C1 segment of cervical spinal cord (tissue), 14 donors: ENCODE results near the gene PHLPP1.
"Not testable (repeated sequence)": the region's sequence is repeated elsewhere in the genome, so short reads cannot be mapped to it uniquely, and the experiment has no call there.

ENCODE experiments used
- DNase-seq, 14 donors: peaks; one replicate each; lab custom pipeline; 2025; lab: John Stamatoyannopoulos, UW

Gene PHLPP1

DNA sequence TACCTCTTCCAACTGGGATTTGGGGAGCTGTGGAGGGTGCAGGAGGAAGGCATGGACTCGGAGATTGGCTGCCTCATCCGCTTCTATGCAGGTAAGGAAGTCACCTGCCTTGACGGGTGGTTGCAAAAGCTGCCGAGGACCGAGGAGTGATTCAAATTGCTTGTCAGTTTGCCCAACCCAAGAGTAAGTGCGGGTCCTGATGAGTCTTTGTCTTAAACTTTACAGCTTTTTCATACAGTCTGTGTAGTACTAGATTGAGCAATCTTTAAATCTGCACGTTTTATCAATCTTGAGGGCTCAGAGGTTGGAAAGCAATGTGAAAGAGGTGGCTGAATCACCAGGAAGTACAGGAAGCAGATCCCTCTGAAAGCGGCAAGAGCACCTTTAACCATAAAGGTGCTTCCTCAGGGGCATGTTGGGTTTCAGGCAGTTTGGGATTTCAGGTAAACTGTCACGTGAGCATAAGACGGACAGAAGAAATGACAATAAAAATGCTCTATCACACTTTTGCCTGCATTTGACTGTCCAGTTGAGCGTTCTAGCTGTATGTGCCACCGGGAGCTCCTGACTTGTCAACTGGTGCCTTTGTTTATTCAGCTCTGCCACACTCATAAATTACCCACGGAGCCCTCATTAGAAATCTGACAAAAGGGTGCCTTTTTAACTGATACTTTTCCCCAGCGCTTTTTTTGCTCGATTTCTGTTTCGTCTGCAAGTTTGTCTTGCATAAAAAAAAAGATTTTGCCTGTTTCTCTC is 2.0 kb downstream of the PHLPP1 start:
- DNase-seq = peak in 13 of 14 donors; percentile 1 to 61 (median 39)

DNA sequence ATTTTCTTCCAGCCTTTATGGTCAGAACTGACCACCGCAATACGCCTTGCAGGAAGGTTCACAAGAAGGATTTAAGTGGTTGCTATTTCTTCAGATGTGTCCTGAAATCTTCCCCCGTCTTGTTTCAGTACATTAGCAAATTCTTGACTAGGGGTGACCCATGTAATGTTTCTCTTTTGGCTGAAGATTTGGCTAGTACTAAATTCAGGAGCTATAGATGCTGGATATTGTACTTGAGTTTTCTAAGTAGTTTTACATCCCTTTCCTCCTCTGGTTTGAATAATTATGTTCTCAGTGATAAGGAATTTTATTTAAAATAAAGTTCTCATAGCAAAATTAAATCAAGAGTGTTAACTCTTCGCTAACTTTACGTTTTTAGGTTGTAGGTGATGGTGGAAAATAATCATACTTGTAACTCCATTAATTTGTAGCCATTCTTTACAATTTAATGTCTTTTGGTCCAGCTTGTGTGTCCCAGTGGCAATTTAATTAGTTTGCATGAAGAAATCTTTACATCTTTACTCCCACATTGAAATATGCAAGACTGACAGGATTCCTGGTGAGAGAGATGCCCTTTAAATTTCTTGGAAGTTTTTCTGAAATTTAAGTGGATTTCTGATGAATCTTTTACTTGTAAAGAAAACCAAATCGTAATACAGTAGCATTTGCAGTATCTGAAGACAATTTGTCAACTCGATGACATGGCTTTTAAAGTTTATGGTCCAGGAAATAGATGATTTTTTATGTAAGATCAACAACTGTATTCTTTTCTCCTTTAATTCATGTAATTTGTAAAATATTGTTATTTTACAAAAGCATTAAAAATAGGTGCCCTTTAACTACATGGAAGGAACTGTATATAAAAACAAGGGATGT is 2.8 kb downstream of the PHLPP1 start:
- no peak for DNase-seq

DNA sequence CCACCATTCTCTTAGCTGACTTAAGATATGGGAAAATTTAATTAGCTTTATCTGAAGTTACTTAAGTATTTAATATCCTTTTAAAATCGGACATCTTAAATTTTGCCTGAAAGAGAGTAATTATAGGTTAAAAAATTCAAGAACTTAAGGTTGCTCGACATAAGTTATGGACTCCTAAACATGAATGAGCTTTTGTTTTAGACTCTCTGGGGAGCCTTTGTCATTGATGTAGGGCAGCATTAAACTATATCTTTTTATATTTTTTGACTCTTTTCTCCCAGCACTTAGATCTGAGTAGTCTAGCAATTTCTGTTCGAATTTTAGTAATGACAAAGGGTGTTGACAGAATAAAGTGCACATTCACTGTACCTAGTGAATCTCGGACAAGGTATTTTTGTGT is 4.7 kb downstream of the PHLPP1 start:
- DNase-seq = no peak

DNA sequence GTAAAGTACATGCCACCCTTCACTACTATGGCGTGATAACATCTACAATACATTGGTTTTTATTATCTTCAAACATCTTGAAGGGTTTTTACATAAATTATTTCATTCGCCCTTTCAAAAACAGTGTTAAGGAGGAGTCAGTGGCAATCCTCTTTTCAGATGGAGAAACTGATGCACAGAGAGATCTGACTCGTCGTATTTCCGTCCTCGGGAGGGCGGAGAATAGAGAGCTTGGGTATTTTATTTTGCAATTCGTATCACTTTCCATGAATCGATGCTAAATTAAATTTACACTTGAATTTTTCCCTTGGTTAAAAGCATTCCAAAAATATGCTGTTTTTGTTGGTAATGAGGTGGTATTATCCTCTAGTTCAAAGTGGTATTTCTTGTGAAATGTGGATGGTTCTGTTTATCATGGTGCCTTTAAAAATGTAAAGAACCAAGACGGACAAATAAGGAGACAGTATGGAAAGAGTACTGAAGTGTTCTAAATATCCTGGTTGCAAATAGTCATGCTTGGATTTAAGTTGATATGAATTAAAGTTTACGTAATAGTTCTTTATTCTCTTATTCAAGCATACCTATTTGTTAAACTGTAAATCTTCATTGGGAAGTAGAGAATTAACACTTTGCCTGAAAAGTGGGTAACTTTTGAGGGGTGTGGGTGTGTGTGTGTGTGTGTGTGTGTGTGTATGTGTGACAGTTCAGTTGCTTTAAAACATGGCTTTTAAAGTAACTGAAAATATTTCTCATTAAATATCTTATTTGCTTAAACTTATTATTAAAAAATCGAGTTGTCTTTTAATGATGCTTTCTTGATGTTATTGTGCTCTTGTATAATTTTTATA is 5.6 kb downstream of the PHLPP1 start:
- no peak for DNase-seq

DNA sequence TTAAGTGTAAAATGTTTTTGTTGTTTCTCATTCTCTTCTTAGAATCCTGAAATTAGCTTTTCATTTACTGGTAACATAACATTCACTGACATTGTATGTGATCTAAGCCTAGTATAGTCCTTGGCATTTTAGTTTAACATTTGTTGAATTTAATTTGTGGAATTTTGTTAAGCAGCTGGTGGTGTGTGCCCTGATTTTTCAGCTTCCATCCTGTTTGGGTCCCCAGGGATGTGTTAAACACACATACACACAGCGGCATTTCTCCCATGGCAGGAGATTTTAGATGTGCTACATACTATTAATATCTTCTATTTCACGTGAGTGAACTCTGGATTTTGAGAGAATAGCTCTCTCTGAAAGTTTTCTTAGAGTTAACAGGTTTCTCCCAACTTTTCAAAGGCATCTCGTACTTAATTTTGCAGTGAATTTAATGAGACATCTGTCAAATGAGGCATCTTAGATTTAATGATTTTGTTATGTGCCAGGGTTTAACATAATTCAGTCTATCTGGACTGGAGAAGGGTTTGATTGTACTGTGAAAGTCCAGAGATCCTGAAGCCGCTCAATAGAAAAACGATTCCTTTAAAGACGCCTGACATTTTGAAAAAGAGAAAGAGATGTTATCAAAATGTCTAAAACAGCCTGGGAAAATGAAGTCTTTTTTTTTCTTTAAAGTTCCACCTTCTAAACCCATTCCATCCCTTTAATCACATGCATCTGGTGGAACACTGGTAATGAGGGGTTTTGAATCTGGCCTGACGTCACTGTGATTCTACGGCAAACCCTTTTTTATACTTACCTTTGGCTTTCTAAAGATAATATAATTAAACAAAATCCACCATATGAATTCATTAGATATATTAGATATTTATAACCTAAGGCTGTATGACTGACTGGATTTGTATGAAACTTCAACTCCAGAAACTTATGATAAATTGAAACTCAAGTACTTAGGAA is 6.8 kb downstream of the PHLPP1 start:
- no peak for DNase-seq

DNA sequence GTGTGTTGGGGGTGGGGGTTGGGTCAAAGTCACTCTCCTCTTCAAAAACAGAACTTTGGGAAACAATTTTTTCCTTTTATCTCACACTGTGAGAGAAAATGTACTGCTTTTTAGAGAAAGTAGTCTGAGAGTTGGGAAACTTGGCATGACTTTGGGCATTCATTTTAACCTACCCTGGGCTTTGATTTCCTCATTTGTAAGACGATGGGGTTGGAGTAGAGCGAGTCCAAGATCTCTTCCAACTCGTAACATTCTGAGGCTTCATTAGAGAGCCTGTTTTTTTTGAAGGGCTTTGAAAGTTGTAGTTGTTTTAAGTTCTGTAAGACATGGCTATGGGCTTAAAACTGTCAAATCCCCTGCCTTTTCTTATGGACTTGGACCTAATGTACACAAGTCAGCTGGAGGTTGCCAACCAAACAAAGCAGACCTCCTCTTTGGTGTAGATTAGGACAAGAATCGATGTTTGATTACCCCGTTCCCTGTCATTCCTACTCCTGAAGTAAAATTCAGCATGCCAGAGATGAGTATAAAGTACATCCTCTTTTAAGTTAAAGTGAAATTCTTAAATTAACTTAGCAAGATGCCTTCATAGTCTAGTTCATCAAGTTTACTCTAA is 8.4 kb downstream of the PHLPP1 start:
- no peak for DNase-seq

DNA sequence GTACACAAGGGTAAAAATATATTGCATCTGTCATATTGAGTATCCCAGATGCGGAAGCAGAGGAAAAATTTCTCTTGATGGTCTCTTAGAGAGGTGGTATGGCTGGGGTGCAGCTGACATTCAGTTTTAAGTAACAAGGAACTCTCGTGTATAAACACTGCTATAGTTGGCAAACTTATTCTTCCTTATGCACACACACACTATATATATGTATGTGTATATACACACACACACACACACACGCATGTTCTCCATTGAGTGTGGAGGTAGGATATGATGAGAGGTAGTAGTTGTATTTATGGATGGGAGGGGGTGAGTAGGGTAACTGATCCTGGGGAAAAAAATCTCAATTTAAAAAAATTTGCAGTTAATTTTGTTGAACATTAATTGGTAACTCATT is 10.6 kb downstream of the PHLPP1 start:
- no peak for DNase-seq

DNA sequence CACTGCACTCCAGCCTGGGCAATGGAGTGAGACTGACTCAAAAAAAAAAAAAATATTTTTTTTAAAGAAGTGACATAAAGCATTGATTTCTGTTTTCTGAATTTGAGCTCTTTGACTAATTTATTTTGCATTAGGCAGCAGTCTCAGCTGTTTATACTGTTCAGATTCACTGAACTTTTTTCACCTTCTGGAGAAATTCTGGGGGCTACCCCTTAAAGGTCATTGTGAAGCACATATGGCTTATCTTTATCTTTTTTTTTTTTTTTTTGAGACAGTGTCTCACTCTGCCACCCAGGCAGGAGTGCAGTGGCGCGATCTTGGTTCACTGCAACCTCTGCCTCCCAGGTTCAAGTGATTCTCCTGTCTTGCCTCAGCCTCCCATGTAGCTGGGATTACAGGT is 12.9 kb downstream of the PHLPP1 start:
- no peak for DNase-seq

DNA sequence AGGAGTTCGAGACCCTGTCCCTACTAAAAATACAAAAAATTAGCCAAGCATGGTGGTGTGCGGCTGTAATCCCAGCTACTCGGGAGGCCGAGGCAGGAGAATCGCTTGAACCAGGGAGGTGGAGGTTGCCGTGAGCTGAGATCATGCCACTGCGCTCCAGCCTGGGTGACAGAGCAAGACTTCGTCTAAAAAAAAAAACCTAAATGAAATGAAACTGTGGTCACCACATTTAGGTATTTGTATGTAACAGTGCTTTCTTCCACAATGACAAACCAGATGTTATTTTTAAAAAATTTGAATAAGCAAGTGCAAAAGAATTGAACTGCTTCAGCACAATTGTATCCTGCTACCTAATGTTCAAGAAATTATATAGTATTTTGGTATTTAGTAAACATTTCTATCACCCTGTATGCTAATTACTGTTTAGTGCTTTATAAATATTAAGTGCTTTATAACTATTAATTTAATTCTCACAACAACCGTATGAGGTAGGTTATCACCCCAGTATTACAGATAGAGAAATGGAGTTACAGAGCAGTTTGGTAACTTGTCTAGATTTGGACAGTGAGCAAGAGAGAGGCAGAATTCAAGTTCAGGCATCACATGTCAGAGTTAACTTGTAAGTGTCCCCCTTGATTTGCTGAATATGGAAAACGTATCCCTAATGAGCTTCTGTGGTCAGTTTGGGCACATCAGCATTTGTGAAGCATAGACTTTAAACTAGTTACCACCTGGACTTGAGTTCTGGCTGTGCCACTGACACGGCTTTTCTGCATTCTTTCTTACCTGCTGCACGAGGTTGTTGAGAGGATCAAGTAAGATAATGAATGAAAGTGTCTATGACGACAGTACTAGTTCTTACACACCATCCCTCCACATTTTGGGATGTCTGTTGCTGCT is 14.4 kb downstream of the PHLPP1 start:
- DNase-seq = no peak

DNA sequence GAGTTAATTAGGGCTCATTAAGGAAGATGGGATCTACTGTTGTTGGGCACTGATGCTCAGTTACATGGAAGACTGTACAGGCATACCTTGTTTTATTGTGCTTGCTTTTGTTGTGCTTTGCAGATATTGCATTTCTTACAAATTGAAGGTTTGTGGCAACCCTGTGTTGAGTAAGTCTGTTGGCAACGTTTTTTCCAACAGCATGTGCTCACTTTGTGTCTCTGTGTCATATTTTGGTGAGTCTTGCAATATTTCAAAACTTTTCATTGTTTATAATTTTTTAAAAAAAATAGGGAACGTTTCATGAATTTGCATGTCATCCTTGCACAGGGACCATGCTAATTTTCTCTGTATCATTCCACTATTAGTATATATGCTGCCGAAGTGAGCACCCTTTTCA is 15.6 kb downstream of the PHLPP1 start:
- DNase-seq = no peak

DNA sequence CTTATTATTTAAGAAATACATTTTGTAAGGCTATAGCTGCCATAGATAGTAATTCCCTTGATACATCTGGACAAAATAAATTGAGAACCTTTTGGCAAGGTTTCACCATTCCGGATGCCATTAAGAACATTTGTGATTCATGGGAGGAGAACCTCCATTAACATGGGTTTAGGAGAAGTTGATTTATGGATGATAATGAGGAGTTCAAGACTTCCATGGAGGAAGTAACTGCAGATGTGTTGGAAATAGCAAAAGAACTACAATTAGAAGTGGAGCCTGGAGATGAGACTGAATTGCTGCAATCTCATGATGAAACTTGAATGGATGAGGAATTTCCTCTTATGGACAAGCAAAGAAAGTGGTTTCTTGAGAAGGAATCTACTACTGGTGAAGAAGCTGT is 17.3 kb downstream of the PHLPP1 start:
- no peak for DNase-seq

DNA sequence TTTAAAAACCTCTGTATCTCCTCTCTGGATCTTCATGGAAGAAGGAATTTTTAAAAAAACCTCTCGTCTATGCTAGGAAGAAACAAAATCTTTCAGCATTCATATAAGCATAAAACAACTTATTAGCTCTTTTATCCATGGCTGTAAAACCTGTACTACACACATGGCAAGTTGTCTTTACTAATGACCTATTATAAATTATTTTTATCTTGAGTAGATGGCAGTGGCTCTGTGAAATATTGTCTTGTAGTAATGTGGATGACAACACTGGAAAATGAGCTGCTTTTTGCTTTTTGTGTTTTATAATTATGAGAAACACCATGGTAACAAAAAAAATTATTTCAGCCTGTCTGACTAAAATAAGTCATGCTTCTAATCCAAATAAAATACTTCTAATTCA is 18.9 kb downstream of the PHLPP1 start:
- no peak for DNase-seq

DNA sequence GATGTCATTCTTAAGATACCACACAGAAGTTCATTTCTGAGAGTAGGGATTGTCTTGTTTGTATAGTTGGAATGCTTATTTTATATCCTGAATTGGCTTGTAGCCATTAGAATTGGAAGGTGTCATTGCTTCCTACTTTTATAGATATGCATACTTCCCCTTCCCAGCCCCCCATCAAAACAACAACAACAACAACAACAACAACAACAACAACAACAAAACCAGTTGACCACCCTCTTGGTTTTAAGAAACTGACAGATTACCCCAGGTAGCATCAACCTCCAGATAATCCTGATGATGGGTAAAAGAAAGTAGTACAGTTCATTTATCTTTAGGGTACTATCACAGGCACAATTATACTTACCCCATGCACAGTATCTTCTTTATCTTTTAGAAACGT is 20.0 kb downstream of the PHLPP1 start:
- DNase-seq = no peak

DNA sequence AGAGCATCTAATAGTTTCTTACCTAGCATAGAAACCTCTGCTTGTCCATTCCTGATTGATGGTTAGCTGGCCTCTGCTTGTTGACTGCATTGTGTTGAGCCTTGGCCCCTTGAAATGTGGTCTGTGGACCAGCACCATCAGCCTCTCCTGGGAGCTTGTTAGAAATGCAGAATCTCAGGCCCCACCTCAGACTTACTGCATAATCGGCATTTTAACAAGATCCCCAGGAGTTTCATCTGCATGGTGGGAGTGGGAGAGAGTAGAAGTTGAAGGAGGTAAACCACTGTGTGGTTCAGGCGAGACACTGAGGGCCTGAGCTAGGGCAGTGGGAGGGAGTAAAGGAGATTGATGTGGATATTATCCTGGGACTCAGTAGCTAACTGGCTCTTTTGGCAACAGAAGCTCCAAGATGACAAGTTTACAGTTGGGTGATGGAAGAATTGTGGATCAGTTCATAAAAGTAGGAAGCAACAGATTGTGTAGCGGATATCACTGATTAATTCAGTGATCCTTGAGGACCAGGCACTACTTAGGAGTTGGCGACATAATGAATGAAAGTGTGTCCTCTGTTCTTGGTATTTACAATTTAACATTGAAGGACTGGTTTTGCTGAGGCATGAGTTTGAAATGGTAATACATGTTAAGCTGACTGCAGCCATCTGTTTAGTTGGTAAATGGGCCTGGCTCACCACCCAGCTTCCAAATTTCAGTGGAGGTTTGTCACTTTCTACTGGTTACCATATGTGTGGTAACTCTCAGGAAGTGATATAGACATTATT is 20.9 kb downstream of the PHLPP1 start:
- DNase-seq = no peak

DNA sequence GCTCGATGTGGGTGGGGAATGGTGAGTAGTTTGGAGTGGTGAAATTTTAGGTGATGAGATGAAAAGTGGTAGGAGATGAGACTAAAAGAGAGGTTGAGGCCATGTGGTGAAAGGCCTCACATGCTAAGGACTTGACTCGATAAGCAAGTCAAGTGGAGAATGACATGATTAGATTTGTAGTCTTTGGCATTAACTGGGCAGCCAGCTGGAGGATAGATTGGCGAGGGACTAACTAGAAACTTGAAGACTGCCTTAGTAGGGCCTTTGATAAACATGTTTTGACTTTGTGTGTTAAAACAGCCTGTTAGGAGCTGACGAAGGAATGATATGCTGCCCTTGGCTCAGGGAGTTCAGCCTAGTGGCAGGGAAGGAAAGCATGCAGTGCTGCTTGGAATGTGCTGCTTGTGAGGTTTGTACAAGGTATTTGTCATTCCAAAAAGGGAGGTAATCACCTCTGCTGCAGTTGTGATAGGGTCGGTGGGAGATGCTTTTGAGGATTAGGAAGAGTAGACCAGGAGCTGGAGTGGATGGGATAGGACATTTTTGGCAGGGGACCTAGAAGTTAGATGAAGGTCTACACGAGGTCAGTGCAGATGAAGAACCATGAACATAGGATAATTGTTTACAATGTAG is 22.0 kb downstream of the PHLPP1 start:
- DNase-seq = no peak

DNA sequence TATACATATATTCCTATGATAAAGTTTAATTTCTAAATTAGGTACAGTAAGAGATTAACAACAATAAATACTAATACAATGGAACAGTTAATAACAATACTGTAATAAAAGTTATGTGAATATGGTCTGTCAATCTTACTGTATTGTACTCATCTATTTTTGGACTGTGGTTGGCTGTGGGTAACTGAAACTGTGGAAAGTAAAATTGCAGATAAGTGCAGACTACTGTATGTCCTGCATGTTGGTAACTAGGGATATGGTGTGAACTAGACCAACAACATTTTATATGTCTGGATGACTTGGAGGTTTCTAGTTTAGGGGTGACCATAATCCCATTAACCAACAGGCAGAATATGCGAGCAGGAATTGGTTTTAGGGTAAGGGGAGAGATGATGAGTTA is 23.3 kb downstream of the PHLPP1 start:
- DNase-seq = no peak

DNA sequence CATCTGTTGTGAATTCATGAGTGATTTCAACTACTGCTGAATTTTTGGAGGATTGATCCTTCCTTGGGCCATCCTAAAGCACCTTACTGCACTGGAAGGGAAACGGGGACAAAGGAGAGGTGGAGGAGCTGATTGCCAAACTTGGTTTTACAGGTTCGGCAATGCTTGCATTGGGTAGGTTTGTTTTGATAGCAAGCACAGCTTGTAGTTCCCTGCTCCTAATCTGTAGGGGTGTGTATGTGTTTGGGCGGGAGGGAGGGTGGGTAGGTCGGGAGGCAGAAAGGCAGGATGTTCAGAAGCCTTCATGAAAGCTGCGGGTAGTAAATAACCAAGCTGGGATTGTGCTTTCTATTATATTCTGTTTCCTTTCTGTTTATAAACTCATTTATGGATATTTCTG is 24.6 kb downstream of the PHLPP1 start:
- no peak for DNase-seq

DNA sequence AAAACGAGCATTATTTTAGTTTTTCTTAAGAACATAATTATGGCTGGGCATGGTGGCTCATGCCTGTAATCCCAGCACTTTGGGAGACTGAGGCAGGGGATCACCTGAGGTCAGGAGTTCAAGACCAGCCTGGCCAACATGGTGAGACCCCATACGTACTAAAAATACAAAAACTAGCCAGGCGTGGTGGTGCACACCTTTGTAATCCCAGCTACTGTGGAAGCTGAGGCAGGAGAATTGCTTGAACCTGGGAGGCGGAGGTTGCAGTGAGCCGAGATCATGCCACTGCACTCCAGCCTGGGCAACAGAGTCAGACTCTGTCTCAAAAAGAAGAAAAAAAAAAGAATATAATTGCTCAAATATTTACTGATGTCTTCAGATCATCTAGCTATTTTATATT is 25.3 kb downstream of the PHLPP1 start:
- not testable (repeated sequence) for DNase-seq
